ENCODE data around the gene DCPS.

DNA sequence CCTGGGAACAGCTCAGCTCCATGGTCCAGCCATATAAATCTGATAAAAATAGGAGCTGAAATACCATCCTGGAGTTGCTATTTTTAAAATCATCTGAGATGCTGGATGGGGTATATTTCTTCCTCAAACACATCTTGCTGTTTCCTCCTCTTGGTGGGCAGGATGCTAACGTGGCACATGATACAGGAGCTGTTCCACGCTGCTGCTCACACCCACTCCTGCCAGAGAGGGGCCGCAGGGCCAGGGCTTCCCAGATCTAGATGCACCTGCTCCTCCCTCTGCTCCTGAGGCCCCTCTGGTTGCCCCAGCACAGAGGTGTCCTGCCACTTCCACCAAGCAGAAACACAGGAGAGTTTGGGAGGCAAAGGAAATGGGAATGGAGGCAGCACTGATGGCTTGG, 48.3 kb downstream of the DCPS start:
- TF ChIP-seq POLR2A (IDR thresholded peaks at IDR 0.05; ENCODE audit: low read depth, low read length) (no peak), RAD21 (IDR thresholded peaks at IDR 0.05; ENCODE audit: low read length) (no peak), MAFK (IDR thresholded peaks at IDR 0.05; ENCODE audit: low read depth, low read length) (no peak), CHD1 (IDR thresholded peaks at IDR 0.05; ENCODE audit: low read depth, low read length) (no peak)
- TF ChIP-seq, protein P1, sequence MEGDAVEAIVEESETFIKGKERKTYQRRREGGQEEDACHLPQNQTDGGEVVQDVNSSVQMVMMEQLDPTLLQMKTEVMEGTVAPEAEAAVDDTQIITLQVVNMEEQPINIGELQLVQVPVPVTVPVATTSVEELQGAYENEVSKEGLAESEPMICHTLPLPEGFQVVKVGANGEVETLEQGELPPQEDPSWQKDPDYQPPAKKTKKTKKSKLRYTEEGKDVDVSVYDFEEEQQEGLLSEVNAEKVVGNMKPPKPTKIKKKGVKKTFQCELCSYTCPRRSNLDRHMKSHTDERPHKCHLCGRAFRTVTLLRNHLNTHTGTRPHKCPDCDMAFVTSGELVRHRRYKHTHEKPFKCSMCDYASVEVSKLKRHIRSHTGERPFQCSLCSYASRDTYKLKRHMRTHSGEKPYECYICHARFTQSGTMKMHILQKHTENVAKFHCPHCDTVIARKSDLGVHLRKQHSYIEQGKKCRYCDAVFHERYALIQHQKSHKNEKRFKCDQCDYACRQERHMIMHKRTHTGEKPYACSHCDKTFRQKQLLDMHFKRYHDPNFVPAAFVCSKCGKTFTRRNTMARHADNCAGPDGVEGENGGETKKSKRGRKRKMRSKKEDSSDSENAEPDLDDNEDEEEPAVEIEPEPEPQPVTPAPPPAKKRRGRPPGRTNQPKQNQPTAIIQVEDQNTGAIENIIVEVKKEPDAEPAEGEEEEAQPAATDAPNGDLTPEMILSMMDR (conservative IDR thresholded peaks at IDR 0.05; ENCODE audit: low read depth, low read length) = no peak
- TF ChIP-seq, protein P2, sequence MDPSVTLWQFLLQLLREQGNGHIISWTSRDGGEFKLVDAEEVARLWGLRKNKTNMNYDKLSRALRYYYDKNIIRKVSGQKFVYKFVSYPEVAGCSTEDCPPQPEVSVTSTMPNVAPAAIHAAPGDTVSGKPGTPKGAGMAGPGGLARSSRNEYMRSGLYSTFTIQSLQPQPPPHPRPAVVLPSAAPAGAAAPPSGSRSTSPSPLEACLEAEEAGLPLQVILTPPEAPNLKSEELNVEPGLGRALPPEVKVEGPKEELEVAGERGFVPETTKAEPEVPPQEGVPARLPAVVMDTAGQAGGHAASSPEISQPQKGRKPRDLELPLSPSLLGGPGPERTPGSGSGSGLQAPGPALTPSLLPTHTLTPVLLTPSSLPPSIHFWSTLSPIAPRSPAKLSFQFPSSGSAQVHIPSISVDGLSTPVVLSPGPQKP (IDR thresholded peaks at IDR 0.05; ENCODE audit: borderline replicate concordance, low read depth, low read length) = no peak

All from IMR-90 (cell line).